ENCODE data around the gene IL17REL.

DNA sequence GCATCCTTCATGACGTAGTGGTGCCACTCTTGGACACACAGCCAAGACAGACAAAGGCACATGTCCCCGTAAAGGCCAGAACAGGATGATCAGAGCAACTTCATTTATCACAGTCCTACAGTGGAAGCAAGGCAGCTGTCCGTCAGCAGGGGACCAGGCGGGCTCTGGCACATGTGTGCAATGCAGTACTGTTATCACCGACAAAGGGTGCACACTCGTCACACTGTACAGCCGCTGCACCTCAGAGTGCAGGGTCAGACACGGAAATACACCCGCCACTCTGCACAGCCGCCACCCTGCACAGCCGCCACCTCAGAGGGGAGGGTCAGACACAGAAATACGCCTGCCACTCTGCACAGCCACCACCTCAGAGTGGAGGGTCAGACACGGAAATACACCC is 13.4 kb upstream of the IL17REL start:
- TF ChIP-seq POLR2A (IDR thresholded peaks at IDR 0.05), result no peak
- no peak for TF ChIP-seq CTCF (IDR thresholded peaks at IDR 0.05)
